Endothelial cell of hepatic sinusoid (primary cell): ENCODE measurements around the gene TRIM38.
"Not testable (repeated sequence)": the region's sequence is repeated elsewhere in the genome, so short reads cannot be mapped to it uniquely, and the experiment has no call there.

Experiments used
- in situ Hi-C: cut with HindIII; loops from 2 replicates; pipeline ENCODE4 v1.10.0; 2017; ENCODE audit warnings: low sequenced_read_pairs

Gene TRIM38, protein sequence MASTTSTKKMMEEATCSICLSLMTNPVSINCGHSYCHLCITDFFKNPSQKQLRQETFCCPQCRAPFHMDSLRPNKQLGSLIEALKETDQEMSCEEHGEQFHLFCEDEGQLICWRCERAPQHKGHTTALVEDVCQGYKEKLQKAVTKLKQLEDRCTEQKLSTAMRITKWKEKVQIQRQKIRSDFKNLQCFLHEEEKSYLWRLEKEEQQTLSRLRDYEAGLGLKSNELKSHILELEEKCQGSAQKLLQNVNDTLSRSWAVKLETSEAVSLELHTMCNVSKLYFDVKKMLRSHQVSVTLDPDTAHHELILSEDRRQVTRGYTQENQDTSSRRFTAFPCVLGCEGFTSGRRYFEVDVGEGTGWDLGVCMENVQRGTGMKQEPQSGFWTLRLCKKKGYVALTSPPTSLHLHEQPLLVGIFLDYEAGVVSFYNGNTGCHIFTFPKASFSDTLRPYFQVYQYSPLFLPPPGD

GRCh38 chr6:25962149-25963127 is at the start of gene TRIM38:
TRIM38 (plus strand) TSS chr6:25962802; CDS start chr6:25966523, 3,721 bp downstream.
- in situ Hi-C loops = no loop called here

DNA sequence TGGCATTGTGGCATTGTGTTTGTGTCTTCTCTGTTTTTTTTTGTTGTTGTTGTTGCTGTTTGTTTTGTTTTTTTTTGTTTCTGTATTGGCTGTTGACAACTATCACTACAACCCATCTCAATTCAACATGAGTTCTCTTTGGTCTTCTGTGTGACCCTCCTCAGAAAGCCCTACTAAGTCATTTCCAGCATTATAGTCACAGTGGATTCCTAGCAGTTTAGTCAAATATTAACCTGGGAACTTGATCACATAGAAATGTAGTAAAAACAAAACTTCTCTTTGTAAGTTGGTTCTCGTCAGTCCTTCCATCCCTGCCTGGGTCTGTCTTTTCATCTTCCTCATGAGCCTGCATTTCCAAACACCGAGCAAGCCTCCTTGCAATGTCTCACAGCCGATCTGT is 48.9 kb upstream of the TRIM38 start:
- in situ Hi-C loops = no loop called here

GRCh38 chr6:25916330-25916729 is 46.3 kb upstream of the TRIM38 start:
- in situ Hi-C loops = no loop called here

DNA sequence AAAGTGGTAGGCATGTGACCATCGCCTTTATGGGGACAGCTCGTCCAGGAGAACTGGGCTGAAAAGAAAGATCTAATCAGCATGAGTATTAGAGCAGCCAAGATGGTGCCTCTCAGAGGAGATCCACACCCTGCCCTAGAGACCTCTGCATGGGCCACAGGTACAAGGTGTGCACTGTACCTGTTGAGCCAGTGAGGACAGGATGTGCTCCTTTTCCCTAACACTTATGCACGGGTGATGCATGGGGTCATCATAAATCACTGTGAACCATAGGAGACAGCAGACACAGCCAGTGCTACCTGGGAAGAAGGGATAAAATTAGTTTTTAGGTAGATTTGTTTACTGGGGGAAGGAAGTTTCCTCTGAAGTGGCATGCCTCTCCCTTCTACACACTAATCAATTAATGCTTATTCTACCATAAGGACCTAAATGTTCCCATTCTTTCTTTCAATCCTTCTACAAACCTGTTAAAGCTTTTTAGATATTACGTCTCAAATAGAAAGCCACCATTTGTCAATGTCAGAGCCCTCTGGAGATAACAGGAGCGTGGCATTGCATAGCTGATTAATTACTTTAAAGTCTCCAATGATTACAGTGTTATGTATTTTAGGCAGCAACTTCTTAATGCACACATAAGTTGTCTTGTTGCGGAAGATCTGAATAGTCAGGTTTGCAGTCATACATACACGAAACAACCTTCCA is 45.7 kb upstream of the TRIM38 start:
- in situ Hi-C loops = no loop called here

- in situ Hi-C loops = no loop called here
These were observed 44.4 kb upstream of the TRIM38 start for GRCh38 chr6:25918083-25918683.

GRCh38 chr6:25919657-25920056 is 42.9 kb upstream of the TRIM38 start:
- in situ Hi-C loops = no loop called here

GRCh38 chr6:25921525-25922203 is 40.9 kb upstream of the TRIM38 start:
- in situ Hi-C loops = no loop called here

GRCh38 chr6:25922301-25922700 is 40.3 kb upstream of the TRIM38 start:
- in situ Hi-C loops = no loop called here

GRCh38 chr6:25925876-25926275 is 36.7 kb upstream of the TRIM38 start:
- in situ Hi-C loops = no loop called here

DNA sequence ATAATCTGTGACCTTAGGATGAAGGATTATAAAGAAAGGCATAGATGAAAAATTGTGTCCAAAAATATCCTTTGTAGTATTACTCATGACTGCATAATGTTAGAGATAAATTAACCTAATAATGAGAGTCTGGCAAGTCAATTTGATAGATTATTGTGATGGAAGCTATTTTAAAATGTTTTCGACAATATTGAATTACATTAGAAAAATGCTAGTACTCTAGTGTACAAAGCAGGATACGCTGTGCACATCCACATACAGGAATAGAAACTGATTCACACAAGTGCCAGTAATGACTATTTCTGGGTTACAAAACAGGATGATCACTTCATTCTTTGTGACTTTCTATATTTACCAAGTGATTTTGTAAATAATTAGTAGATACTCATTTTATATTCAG is 35.4 kb upstream of the TRIM38 start:
- in situ Hi-C loops = no loop called here

- in situ Hi-C loops = no loop called here
These were observed 34.8 kb upstream of the TRIM38 start for GRCh38 chr6:25927756-25928216.

DNA sequence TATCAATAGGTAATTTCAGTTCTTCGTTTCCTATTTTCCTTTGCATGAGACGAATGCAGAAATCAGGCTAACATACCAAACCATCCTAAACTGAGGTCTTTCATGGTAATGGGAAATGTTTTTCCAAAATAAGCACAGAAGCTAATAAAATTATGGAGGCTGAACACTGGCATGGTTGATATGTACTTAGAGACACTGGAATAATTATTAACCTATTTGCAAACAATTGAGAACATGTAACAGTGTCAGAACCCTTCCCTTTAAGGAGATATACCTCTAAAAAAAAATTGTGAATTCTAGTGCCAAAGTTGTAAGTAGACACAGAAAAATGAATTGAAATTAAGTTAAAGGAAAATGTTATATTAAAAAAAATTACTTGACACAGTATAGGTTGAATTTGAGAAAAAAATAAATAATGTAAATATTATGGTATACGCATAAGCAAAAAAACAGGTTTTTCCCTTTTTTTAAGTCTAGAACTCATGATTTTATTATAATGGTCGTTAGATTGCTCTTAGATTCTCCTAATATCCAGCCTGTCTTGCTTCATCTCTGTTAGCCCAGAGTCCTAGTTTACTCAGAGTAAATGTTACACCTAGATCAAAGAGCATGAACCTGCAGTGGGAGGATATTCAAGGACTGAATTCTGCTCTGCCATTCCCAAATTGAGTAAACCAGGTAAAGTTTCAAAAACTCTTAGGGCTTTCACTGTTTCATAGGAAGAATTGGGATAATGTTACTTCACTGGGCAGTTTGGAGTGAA is 33.9 kb upstream of the TRIM38 start:
- in situ Hi-C loops = no loop called here

- in situ Hi-C loops = not testable (repeated sequence)
These were observed 32.8 kb upstream of the TRIM38 start for GRCh38 chr6:25929785-25930184.

DNA sequence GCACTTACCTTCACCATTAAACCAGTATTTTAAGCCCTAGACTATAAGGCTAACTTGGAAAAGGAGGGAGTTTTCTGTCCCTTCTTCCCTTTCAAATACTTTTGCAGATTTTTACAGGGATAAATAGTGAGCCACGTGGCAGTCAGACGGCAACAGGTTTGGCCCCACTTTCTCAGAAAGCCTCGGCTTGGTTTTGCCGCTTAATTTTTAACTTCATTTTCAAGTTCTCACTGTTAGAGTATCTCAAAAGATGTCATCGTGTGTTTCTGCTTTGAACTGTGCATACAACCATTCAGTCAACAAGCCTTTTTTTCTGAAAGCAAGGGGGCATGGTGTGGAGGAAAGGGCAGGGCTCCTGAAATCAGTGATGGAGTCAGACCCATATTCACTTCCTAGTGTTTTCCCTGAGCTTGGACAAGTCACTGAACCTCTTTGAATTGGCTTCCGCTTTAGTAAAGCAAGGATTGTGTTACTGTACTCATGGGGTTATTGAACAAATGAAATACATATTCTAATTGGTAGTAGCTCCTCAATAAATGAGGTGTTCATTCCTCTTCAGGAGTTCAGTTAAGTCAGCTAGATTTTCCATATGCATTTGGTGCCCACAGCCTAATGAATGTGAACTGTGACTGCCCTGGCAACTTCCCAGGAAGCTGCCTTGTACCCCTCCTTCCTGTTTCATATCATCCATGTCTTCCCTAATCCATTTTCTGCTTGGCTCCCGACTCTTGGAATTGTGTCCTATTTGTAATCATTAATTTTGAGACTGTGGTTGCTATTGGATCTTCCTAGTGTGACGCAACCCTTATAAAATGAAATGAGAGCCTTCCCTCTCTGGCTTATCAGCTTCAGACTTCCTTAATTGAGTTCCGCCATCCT is 31.8 kb upstream of the TRIM38 start, which contains the start of gene SLC17A2:
TSS of gene SLC17A2 (minus strand) at position 160 of the 879 bp plus-strand sequence. CDS start 4,895 bp downstream, outside the sequence.
- in situ Hi-C loops = no loop called here

DNA sequence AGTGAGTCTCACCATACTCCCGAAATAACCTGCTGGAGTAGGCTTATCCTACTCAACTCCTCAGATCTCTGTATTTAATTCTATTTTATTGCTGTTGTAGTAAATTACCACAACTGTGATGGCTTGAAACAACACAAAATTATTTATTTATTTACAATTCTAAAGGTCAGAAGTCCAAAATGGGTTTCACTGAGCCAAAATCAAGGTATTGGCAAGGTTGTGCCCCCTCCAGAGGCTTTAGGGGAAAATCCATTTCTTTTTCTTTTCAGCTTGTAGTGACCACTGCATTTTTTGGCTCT is 31.2 kb upstream of the TRIM38 start:
- in situ Hi-C loops = no loop called here

- in situ Hi-C loops = no loop called here
These were observed 28.4 kb upstream of the TRIM38 start for GRCh38 chr6:25934156-25934555.

DNA sequence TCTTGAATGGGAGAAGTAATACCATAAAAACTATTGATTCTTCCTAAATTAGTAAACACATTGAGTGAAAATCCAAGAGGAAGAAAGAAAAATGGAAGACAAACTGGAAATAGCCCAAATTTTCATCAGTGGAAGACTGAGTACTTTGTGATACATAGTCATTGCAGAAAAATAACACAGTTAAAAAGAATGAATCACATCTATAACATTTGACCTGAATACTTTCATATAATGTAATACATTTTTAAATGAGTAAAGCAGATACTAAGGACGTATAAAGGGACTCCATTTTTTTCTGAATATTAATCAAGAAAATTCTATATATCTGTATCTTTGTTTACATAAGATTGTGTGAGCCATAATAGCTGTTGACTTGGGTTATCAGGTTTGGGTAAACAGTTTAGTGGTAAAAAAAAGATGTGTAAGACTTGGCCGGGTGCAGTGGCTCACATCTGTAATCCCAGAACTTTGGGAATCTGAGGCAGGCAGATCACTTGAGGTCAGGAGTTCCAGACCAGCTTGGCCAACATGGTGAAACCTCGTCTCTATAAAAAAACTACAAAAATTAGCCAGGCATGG is 27.8 kb upstream of the TRIM38 start:
- in situ Hi-C loops = no loop called here

- in situ Hi-C loops = no loop called here
These were observed 26.6 kb upstream of the TRIM38 start for GRCh38 chr6:25935953-25936352.
